SU-DHL-6 (cell line): ENCODE results near the gene UBE2J2.

ENCODE experiments used
- H2AFZ ChIP-seq: fragments of 200-600 bp; sonication (generic); 2 replicates; pipeline ENCODE4 v1.6.1; 2014; ENCODE audit warnings: low read depth, mild to moderate bottlenecking, moderate library complexity, mixed read lengths, antibody characterized with exemption, low read length; ENCODE audit not compliant: severe bottlenecking
- H3F3A ChIP-seq: fragments of 200-600 bp; shearing (Covaris generic); 2 replicates; pipeline ENCODE4 v1.6.0; 2016; ENCODE audit warnings: antibody characterized with exemption, mild to moderate bottlenecking; ENCODE audit not compliant: insufficient read depth
- H3K27ac ChIP-seq: fragments of 200-600 bp; sonication (generic); 2 replicates; pipeline ENCODE4 v1.5.1; 2016; ENCODE audit warnings: low read depth, mild to moderate bottlenecking, low read length, moderate library complexity, mixed read lengths
- H3K27me3 ChIP-seq: fragments of 200-600 bp; sonication (generic), shearing (Covaris generic); 2 replicates; pipeline ENCODE4 v1.6.0; 2014; ENCODE audit warnings: mild to moderate bottlenecking, low read length
- H3K36me3 ChIP-seq: fragments of 200-600 bp; sonication (generic); 2 replicates; pipeline ENCODE4 v1.6.1; 2014; ENCODE audit warnings: mild to moderate bottlenecking, low read length, mixed read lengths
- H3K4me2 ChIP-seq: fragments of 300-600, 200-600 bp; shearing (Covaris generic), sonication (generic); 2 replicates; pipeline ENCODE4 v1.6.0; 2014; ENCODE audit warnings: low read length, low read depth, mild to moderate bottlenecking; ENCODE audit not compliant: poor library complexity, severe bottlenecking
- H3K4me3 ChIP-seq: fragments of 200-600 bp; sonication (generic); 2 replicates; pipeline ENCODE4 v1.5.1; 2014; ENCODE audit warnings: antibody characterized with exemption, low read length, mild to moderate bottlenecking, mixed read lengths; ENCODE audit not compliant: insufficient read depth, poor library complexity, severe bottlenecking
- H3K79me2 ChIP-seq: fragments of 200-600 bp; sonication (generic); 2 replicates; pipeline ENCODE4 v1.6.1; 2014; ENCODE audit warnings: mild to moderate bottlenecking, low read length, moderate library complexity; ENCODE audit not compliant: insufficient read depth
- H3K9ac ChIP-seq: fragments of 200-600 bp; sonication (generic); 2 replicates; pipeline ENCODE4 v1.7.0; 2014; ENCODE audit warnings: mild to moderate bottlenecking, low read length
- H3K9me2 ChIP-seq: fragments of 200-600 bp; sonication (generic); replicated peaks from 2 replicates; pipeline ENCODE4 v1.6.1; 2014; ENCODE audit warnings: low read length; ENCODE audit not compliant: insufficient read depth
- H3K9me3 ChIP-seq: fragments of 200-600 bp; sonication (generic); 2 replicates; pipeline ENCODE4 v1.6.1; 2014; ENCODE audit warnings: low read length, mixed read lengths; ENCODE audit not compliant: insufficient read depth
- H4K20me1 ChIP-seq: fragments of 200-600 bp; sonication (generic); 2 replicates; pipeline ENCODE4 v1.6.1; 2014; ENCODE audit warnings: low read depth, mild to moderate bottlenecking, antibody characterized with exemption, low read length, moderate library complexity, mixed read lengths
- EZH2phosphoT487 ChIP-seq: fragments of 200-600 bp; sonication (generic), shearing (Covaris generic); conservative IDR thresholded peaks from 2 replicates; pipeline ENCODE4 v1.6.1; 2018; ENCODE audit warnings: mild to moderate bottlenecking, antibody characterized with exemption, low read length, moderate library complexity, mixed read lengths
- TF ChIP-seq, protein P1 (sequence below): fragments of 200-600 bp; sonication (generic); IDR thresholded peaks from one replicate; pipeline ENCODE4 v1.5.1; 2017; ENCODE audit warnings: antibody characterized with exemption, mild to moderate bottlenecking, low read length, moderate library complexity; ENCODE audit not compliant: insufficient read depth, poor library complexity, severe bottlenecking

The UBE2J2 gene

DNA sequence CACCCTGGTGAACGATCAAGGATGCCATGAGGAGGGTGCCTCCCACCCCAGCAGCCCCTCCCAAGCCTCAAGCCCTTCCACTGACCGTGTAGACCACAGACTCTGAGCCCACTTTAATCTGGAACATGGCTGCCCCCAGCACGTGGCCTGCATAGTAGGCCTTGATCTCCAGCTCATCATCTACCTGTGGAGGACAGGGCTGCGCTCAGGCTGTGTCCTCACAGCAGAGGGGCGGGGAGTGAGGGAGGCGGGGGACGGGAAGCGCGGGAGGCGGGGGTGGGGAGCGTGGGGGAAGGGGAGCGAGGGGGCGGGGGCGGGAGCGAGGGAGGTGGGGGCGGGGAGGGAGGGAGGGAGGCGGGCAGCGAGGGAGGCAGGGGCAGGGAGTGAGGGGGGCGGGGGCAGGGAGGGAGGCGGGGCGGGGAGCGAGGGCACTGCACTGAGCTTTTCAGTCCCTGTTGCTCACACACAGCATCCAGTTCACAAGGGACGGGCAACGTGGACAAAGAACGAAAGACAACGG lies 41.8 kb upstream of the UBE2J2 start:
- Histone ChIP-seq H3K27ac (no peak overlapping the region), H3K36me3 (no peaks in the 10 kb centered on the region), H3K4me3 (no peak overlapping the region), H3K4me2 (no peak overlapping the region), H3K9me2 (no peaks in the 10 kb centered on the region), H2AFZ (no peak overlapping the region), H3F3A (peaks cover 22% of the 10 kb centered on the region), H3K9ac (no peak overlapping the region), H3K27me3 (no peaks in the 10 kb centered on the region), H4K20me1 (no peaks in the 10 kb centered on the region), H3K9me3 (no peaks in the 10 kb centered on the region), H3K79me2 (peaks cover 14% of the 10 kb centered on the region)
- TF ChIP-seq EZH2phosphoT487, result no peak
- TF ChIP-seq, protein P1, sequence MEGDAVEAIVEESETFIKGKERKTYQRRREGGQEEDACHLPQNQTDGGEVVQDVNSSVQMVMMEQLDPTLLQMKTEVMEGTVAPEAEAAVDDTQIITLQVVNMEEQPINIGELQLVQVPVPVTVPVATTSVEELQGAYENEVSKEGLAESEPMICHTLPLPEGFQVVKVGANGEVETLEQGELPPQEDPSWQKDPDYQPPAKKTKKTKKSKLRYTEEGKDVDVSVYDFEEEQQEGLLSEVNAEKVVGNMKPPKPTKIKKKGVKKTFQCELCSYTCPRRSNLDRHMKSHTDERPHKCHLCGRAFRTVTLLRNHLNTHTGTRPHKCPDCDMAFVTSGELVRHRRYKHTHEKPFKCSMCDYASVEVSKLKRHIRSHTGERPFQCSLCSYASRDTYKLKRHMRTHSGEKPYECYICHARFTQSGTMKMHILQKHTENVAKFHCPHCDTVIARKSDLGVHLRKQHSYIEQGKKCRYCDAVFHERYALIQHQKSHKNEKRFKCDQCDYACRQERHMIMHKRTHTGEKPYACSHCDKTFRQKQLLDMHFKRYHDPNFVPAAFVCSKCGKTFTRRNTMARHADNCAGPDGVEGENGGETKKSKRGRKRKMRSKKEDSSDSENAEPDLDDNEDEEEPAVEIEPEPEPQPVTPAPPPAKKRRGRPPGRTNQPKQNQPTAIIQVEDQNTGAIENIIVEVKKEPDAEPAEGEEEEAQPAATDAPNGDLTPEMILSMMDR, result no peak

GRCh38 chr1:1314678-1315335 lies 41.2 kb upstream of the UBE2J2 start:
- H3K27ac ChIP-seq, result no peak overlapping the region
- no peak overlapping the region for H3K4me3 ChIP-seq

GRCh38 chr1:1314237-1314586 lies 40.6 kb upstream of the UBE2J2 start:
- TF ChIP-seq, protein P1, result no peak
- no peak for TF ChIP-seq EZH2phosphoT487
- Histone ChIP-seq H3K4me3 (no peak overlapping the region), H3F3A (peaks cover 22% of the 10 kb centered on the region), H3K36me3 (no peaks in the 10 kb centered on the region), H3K27ac (no peak overlapping the region), H4K20me1 (no peaks in the 10 kb centered on the region), H3K4me2 (no peak overlapping the region), H3K79me2 (peaks cover 5% of the 10 kb centered on the region), H3K9me2 (no peaks in the 10 kb centered on the region), H2AFZ (no peak overlapping the region), H3K9me3 (no peaks in the 10 kb centered on the region), H3K9ac (no peak overlapping the region), H3K27me3 (no peaks in the 10 kb centered on the region)

More at GRCh38 chr1:1314678-1315335, 41.2 kb upstream of the UBE2J2 start:
- H4K20me1 ChIP-seq, result no peaks in the 10 kb centered on the region
- no peak for TF ChIP-seq EZH2phosphoT487
- TF ChIP-seq, protein P1, result no peak
- no peaks in the 10 kb centered on the region for H3K36me3 ChIP-seq
- peaks cover 7% of the 10 kb centered on the region for H3K79me2 ChIP-seq
- H3K4me2 ChIP-seq, result no peak overlapping the region
- no peak overlapping the region for H3K9ac ChIP-seq
- no peak overlapping the region for H2AFZ ChIP-seq
- H3F3A ChIP-seq, result peaks cover 22% of the 10 kb centered on the region
- no peaks in the 10 kb centered on the region for H3K9me2 ChIP-seq
- no peaks in the 10 kb centered on the region for H3K27me3 ChIP-seq
- no peaks in the 10 kb centered on the region for H3K9me3 ChIP-seq
